Measurements from ENCODE around the gene PPP2R2D. TPM values are rescaled to one million over a fixed set of nuclear protein-coding genes. Genes with fewer than 3 reads are reported as not detected.
"Not testable (repeated sequence)": the region's sequence is repeated elsewhere in the genome, so short reads cannot be mapped to it uniquely, and the experiment has no call there.

Gene PPP2R2D
- total RNA-seq, 1 donor, result 24.2 TPM

GRCh38 chr10:131946321-131946751 is 45.5 kb downstream of the PPP2R2D start:
- TF ChIP-seq, protein P1, sequence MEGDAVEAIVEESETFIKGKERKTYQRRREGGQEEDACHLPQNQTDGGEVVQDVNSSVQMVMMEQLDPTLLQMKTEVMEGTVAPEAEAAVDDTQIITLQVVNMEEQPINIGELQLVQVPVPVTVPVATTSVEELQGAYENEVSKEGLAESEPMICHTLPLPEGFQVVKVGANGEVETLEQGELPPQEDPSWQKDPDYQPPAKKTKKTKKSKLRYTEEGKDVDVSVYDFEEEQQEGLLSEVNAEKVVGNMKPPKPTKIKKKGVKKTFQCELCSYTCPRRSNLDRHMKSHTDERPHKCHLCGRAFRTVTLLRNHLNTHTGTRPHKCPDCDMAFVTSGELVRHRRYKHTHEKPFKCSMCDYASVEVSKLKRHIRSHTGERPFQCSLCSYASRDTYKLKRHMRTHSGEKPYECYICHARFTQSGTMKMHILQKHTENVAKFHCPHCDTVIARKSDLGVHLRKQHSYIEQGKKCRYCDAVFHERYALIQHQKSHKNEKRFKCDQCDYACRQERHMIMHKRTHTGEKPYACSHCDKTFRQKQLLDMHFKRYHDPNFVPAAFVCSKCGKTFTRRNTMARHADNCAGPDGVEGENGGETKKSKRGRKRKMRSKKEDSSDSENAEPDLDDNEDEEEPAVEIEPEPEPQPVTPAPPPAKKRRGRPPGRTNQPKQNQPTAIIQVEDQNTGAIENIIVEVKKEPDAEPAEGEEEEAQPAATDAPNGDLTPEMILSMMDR (IDR thresholded peaks at IDR 0.05; ENCODE audit: insufficient read depth, low read length), result peak; percentile 4
- H3K4me3 ChIP-seq (ENCODE audit: low read depth, low read length), result peak overlapping the region; percentile 11
- peak; percentile 94 for DNase-seq (ENCODE audit: low read depth)

DNA sequence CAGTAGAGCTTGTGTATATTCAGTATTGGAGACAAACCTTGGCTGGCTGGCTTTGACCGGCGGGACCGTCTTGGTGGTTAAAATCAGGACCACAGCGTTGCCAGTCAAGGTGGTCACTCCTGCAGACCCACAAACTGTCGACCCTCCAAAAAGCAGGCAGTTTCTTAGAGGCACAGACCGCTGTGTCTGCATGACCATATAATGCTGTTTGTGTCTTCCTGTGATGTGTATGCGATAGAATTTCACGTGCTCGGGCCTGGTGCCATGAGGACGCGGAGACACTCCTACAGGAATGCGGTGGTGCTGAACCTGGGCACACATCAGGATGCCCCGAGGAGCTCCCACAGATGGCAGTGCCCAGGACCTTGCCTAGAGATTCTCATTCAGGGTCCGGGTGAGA is 46.1 kb downstream of the PPP2R2D start:
- no peak for DNase-seq (ENCODE audit: low read depth)
- TF ChIP-seq, protein P1 (IDR thresholded peaks at IDR 0.05; ENCODE audit: insufficient read depth, low read length), result no peak
- no peak overlapping the region for H3K4me3 ChIP-seq (ENCODE audit: low read depth, low read length)

DNA sequence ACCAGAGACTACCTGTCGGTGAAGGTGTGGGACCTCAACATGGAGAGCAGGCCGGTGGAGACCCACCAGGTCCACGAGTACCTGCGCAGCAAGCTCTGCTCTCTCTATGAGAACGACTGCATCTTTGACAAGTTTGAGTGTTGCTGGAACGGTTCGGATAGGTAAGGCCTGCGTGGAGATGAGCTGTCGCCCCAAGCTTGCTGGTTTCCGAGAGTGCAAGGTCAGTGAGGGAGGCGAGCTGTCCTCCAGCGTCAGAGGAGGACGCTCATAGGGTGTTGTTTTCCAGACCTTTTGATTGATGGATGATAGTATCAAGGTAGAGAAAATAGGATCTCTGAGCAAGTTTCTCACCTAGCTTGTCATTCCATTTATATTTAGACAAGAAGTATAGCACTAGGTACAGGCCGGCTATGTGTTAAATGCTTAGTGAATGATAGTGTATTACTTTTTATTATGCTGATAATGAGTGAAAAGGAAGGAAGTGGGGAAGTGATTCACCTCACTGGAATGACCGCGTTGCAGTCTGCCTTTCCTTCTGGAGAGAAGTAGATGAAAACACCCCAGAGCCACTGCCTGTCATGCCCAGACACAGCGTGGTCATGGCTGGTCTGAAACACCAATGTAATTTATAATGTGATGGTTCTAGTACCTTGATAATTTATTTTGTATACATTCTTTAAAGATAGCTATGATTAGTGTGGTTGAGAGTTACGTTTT is 47.0 kb downstream of the PPP2R2D start:
- no peak overlapping the region for H3K4me3 ChIP-seq (ENCODE audit: low read depth, low read length)
- TF ChIP-seq, protein P1 (IDR thresholded peaks at IDR 0.05; ENCODE audit: insufficient read depth, low read length), result no peak
- peak; percentile 69 for DNase-seq (ENCODE audit: low read depth)

DNA sequence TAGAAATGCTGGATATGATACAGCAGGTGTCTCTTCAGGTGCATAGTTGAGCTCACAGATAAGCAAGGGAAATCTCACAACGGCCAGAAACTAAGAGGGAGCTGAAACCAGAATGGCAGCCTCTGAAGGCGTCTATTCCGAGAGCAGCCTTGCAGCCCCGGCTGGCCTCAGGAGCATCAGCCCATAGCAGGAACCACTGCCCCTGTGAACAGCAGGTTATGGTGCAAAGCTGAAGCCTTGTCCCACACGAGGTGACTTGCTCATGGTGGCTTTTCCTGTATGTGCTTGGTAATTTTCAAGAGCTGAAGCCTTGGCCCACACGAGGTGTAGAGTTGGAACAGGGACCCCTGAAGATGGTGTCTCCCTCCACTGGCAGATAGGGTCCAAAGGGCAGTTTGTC is 47.7 kb downstream of the PPP2R2D start:
- TF ChIP-seq, protein P1 (IDR thresholded peaks at IDR 0.05; ENCODE audit: insufficient read depth, low read length), result no peak
- no peak for DNase-seq (ENCODE audit: low read depth)
- H3K4me3 ChIP-seq (ENCODE audit: low read depth, low read length), result no peak overlapping the region

DNA sequence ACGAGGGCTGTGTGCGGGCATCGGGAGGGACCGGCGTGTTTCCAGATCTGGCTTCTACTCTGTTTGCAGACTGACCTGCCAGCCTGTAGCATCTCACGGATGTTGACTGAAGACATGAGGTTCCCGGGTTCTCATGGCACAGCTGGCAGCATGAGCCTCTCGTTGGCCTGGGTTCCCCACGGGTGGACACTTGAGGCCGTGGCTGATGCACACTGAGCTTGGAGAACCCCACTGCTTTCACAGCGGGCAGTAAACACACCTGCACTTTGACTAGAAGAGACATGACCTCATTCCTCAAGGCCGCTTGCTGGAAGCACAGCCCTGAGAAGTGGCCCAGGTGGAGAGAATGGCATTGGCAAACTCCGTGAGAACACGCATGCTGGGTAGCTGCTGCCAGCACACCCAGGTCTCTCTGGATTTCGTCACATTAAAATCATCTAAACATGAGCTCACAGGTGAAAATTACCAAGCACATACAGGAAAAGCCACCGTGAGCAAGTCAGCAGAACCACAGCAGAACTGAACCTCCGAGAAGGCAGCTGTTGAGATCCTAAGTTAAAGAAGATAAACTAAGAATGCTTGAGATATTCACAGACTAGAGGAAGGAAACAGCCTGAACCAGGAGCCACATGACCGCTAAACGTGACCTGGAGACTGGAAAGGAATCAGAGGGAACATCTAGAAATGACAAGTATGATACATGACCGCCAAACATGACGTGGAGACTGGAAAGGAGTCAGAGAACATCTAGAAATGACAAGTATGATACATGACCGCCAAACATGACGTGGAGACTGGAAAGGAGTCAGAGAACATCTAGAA is 48.4 kb downstream of the PPP2R2D start:
- TF ChIP-seq, protein P1 (IDR thresholded peaks at IDR 0.05; ENCODE audit: insufficient read depth, low read length), result no peak
- peak; percentile 57 for DNase-seq (ENCODE audit: low read depth)
- H3K4me3 ChIP-seq (ENCODE audit: low read depth, low read length), result no peak overlapping the region

- peak; percentile 32 for DNase-seq (ENCODE audit: low read depth)
- H3K4me3 ChIP-seq (ENCODE audit: low read depth, low read length), result not testable (repeated sequence)
These were observed 49.1 kb downstream of the PPP2R2D start for GRCh38 chr10:131949908-131950307.

GRCh38 chr10:131954356-131954965 is 53.7 kb downstream of the PPP2R2D start:
- DNase-seq (ENCODE audit: low read depth), result no peak
- TF ChIP-seq, protein P1 (IDR thresholded peaks at IDR 0.05; ENCODE audit: insufficient read depth, low read length), result no peak
- H3K4me3 ChIP-seq (ENCODE audit: low read depth, low read length), result no peak overlapping the region

Measured in fibroblast of the aortic adventitia (primary cell).